HEK293 (cell line): ENCODE data around the gene BDNF.
"Not testable (repeated sequence)": the region's sequence is repeated elsewhere in the genome, so short reads cannot be mapped to it uniquely, and the experiment has no call there.

Experiments used
- CTCF ChIA-PET: fragments of 350-600 bp; formaldehyde crosslinking; extraction: SDS; loops from one replicate; lab custom pipeline; 2021; ENCODE audit warnings: antibody characterized with exemption; lab: Yijun Ruan, JAX
- POLR2A ChIA-PET: fragments of 300-600 bp; formaldehyde crosslinking; extraction: SDS; loops from one replicate; lab custom pipeline; 2020; ENCODE audit warnings: antibody characterized with exemption, inconsistent platforms; lab: Yijun Ruan, JAX
- H3K27ac ChIP-seq: fragments of 200-500 bp; sonication (Bioruptor generic); 2 replicates; pipeline ENCODE4 v1.5.1; 2014; ENCODE audit warnings: low read depth, low read length, control low read depth, inconsistent platforms; ENCODE audit errors: extremely low read depth
- H3K36me3 ChIP-seq, 2 experiments: fragments of 200-500 bp in 1 of 2; sonication (Bioruptor generic) in 1 of 2; 1 replicate in 1 of 2; 2 replicates in 1 of 2; pipeline ENCODE4 v1.5.1; 2014 to 2017; ENCODE audit warnings: inconsistent platforms in 2 of 2, low read length in 2 of 2; ENCODE audit not compliant: control insufficient read depth in 2 of 2, insufficient read depth in 1 of 2
- H3K4me1 ChIP-seq: fragments of 200-500 bp; sonication (Bioruptor generic); 2 replicates; pipeline ENCODE4 v1.5.1; 2014; ENCODE audit warnings: mild to moderate bottlenecking, low read length, inconsistent platforms; ENCODE audit not compliant: control insufficient read depth, insufficient read depth
- H3K4me3 ChIP-seq: 2 replicates; pipeline ENCODE4 v1.5.1; 2011; ENCODE audit warnings: low read depth, mild to moderate bottlenecking, control low read depth, low read length, moderate library complexity
- H3K9me3 ChIP-seq: fragments of 200-500 bp; sonication (Bioruptor generic); 2 replicates; pipeline ENCODE4 v1.5.1; 2014; ENCODE audit warnings: low read depth, low read length, inconsistent platforms; ENCODE audit not compliant: control insufficient read depth, insufficient read depth
- HOXD13 ChIP-seq: sonication (generic); formaldehyde crosslinking; IDR thresholded peaks from 2 replicates; pipeline ENCODE4 v1.8.0; 2022; ENCODE audit warnings: missing genetic modification reagents, borderline replicate concordance
- KLF10 ChIP-seq: fragments of 450-650 bp; IDR thresholded peaks from 2 replicates; pipeline ENCODE4 v1.5.1; 2018; ENCODE audit warnings: missing biosample characterization, mild to moderate bottlenecking, missing genetic modification characterization
- TRIM28 ChIP-seq: IDR thresholded peaks from 2 replicates; pipeline ENCODE4 v1.6.1; 2011; ENCODE audit warnings: low read length, control low read depth, borderline replicate concordance
- ZBTB1 ChIP-seq: fragments of 450-650 bp; formaldehyde crosslinking; IDR thresholded peaks from 2 replicates; pipeline ENCODE4 v1.5.1; 2016; ENCODE audit warnings: missing biosample characterization, missing genetic modification characterization
- ZBTB17 ChIP-seq: fragments of 450-650 bp; formaldehyde crosslinking; IDR thresholded peaks from 2 replicates; pipeline ENCODE4 v1.5.1; 2016; ENCODE audit warnings: missing biosample characterization, missing genetic modification characterization
- ZNF223 ChIP-seq: fragments of 450-650 bp; formaldehyde crosslinking; IDR thresholded peaks from 2 replicates; pipeline ENCODE4 v1.5.1; 2016; ENCODE audit warnings: missing biosample characterization, missing genetic modification characterization
- ZNF266 ChIP-seq: fragments of 450-650 bp; formaldehyde crosslinking; IDR thresholded peaks from 2 replicates; pipeline ENCODE4 v1.5.1; 2016; ENCODE audit warnings: missing biosample characterization, missing genetic modification characterization, low read depth
- ZNF350 ChIP-seq: fragments of 450-650 bp; formaldehyde crosslinking; IDR thresholded peaks from 2 replicates; pipeline ENCODE4 v1.5.0; 2017; ENCODE audit warnings: missing biosample characterization, mild to moderate bottlenecking, missing genetic modification characterization
- ZNF426 ChIP-seq: fragments of 450-650 bp; formaldehyde crosslinking; IDR thresholded peaks from 2 replicates; pipeline ENCODE4 v1.5.1; 2017; ENCODE audit warnings: missing biosample characterization, missing genetic modification characterization, mild to moderate bottlenecking, inconsistent platforms, moderate library complexity
- ZNF488 ChIP-seq: fragments of 450-650 bp; formaldehyde crosslinking; IDR thresholded peaks from 2 replicates; pipeline ENCODE4 v1.5.1; 2016; ENCODE audit warnings: missing biosample characterization, missing genetic modification characterization
- ZNF501 ChIP-seq: fragments of 450-650 bp; formaldehyde crosslinking; IDR thresholded peaks from 2 replicates; pipeline ENCODE4 v1.5.1; 2016; ENCODE audit warnings: missing biosample characterization, missing genetic modification characterization
- ZNF621 ChIP-seq: fragments of 450-650 bp; formaldehyde crosslinking; IDR thresholded peaks from 2 replicates; pipeline ENCODE4 v1.5.1; 2017; ENCODE audit warnings: missing biosample characterization, missing genetic modification characterization
- ZNF704 ChIP-seq: fragments of 450-650 bp; formaldehyde crosslinking; IDR thresholded peaks from 2 replicates; pipeline ENCODE4 v1.5.1; 2016; ENCODE audit warnings: missing biosample characterization, missing genetic modification characterization
- ZNF785 ChIP-seq: fragments of 450-650 bp; formaldehyde crosslinking; IDR thresholded peaks from 2 replicates; pipeline ENCODE4 v1.5.1; 2016; ENCODE audit warnings: missing biosample characterization, missing genetic modification characterization
- ZNF791 ChIP-seq: fragments of 450-650 bp; formaldehyde crosslinking; IDR thresholded peaks from 2 replicates; pipeline ENCODE4 v1.5.1; 2016; ENCODE audit warnings: missing biosample characterization, missing genetic modification characterization
- ZXDB ChIP-seq: fragments of 450-650 bp; formaldehyde crosslinking; IDR thresholded peaks from 2 replicates; pipeline ENCODE4 v1.5.1; 2016; ENCODE audit warnings: missing biosample characterization, missing genetic modification characterization
- TF ChIP-seq, protein P1 (sequence below): IDR thresholded peaks from 2 replicates; pipeline ENCODE4 v1.6.1; 2011; ENCODE audit warnings: mild to moderate bottlenecking, low read depth, low read length, borderline replicate concordance
- TF ChIP-seq, protein P2 (sequence below): fragments of 450-650 bp; formaldehyde crosslinking; IDR thresholded peaks from 2 replicates; pipeline ENCODE4 v1.5.1; 2016; ENCODE audit warnings: missing biosample characterization, missing genetic modification characterization

Gene BDNF

GRCh38 chr11:27640954-27641353 is 59.3 kb downstream of the BDNF start (continued):
- TF ChIP-seq, protein P1, sequence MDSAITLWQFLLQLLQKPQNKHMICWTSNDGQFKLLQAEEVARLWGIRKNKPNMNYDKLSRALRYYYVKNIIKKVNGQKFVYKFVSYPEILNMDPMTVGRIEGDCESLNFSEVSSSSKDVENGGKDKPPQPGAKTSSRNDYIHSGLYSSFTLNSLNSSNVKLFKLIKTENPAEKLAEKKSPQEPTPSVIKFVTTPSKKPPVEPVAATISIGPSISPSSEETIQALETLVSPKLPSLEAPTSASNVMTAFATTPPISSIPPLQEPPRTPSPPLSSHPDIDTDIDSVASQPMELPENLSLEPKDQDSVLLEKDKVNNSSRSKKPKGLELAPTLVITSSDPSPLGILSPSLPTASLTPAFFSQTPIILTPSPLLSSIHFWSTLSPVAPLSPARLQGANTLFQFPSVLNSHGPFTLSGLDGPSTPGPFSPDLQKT: no peak
- TF ChIP-seq HOXD13 (CRISPR knock-in tag): no peak

DNA sequence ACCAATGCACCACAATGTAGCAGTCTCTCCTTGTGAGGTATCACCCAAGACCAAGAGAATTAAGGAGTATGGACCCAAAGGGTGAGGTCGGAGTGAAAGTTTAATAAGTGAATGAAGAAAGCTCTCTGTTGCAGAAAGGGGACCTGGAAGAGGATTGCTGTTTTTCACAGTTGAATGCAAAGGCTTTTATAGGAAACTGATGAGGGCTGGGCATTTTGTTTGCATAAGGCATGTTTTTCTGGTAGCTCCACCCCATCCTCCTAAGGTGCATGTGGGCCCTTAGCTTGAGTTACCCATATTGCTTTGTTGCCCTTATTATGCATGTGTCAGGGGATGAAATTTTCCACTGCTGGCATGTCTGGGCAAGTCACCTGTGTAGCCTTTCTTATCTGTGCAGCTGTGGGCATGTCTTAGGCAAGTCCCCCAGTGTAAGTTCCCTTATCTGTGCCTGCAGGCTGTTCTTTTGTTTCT is 64.7 kb downstream of the BDNF start:
- POLR2A ChIA-PET: no interaction called here
- H3K36me3 ChIP-seq: no peaks in the 10 kb centered on the region
- H3K4me3 ChIP-seq: no peak overlapping the region
- CTCF ChIA-PET: no interaction called here
- H3K27ac ChIP-seq: no peak overlapping the region
- no peak for TF ChIP-seq KLF10 (tag by site-specific recombination)
- no peak for TF ChIP-seq TRIM28
- no peak for TF ChIP-seq ZBTB1 (tag by site-specific recombination)
- TF ChIP-seq ZNF621 (tag by site-specific recombination): no peak
- TF ChIP-seq ZNF223 (tag by site-specific recombination): no peak
- no peak for TF ChIP-seq ZNF426 (tag by site-specific recombination)
- no peak for TF ChIP-seq ZNF791 (tag by site-specific recombination)
- no peak for TF ChIP-seq ZXDB (tag by site-specific recombination)
- TF ChIP-seq, protein P2, sequence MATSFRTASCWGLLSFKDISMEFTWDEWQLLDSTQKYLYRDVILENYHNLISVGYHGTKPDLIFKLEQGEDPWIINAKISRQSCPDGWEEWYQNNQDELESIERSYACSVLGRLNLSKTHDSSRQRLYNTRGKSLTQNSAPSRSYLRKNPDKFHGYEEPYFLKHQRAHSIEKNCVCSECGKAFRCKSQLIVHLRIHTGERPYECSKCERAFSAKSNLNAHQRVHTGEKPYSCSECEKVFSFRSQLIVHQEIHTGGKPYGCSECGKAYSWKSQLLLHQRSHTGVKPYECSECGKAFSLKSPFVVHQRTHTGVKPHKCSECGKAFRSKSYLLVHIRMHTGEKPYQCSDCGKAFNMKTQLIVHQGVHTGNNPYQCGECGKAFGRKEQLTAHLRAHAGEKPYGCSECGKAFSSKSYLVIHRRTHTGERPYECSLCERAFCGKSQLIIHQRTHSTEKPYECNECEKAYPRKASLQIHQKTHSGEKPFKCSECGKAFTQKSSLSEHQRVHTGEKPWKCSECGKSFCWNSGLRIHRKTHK (tag by site-specific recombination): no peak
- no peak for TF ChIP-seq ZNF704 (tag by site-specific recombination)
- no peak for TF ChIP-seq ZBTB17
- no peak for TF ChIP-seq ZNF266 (tag by site-specific recombination)
- TF ChIP-seq ZNF350 (tag by site-specific recombination): no peak
- TF ChIP-seq ZNF501: no peak
- TF ChIP-seq ZNF488 (tag by site-specific recombination): no peak
- TF ChIP-seq ZNF785 (tag by site-specific recombination): no peak
- H3K9me3 ChIP-seq: no peaks in the 10 kb centered on the region
- no peaks in the 10 kb centered on the region for H3K4me1 ChIP-seq

GRCh38 chr11:27634776-27635175 is 65.5 kb downstream of the BDNF start:
- H3K27ac ChIP-seq, H3K9me3 ChIP-seq, H3K4me1 ChIP-seq, H3K36me3 ChIP-seq, CTCF ChIA-PET, POLR2A ChIA-PET, H3K4me3 ChIP-seq: not testable (repeated sequence)

GRCh38 chr11:27634282-27634681 is 66.0 kb downstream of the BDNF start:
- POLR2A ChIA-PET, H3K4me3 ChIP-seq, H3K27ac ChIP-seq, H3K4me1 ChIP-seq, H3K36me3 ChIP-seq, CTCF ChIA-PET, H3K9me3 ChIP-seq: not testable (repeated sequence)

DNA sequence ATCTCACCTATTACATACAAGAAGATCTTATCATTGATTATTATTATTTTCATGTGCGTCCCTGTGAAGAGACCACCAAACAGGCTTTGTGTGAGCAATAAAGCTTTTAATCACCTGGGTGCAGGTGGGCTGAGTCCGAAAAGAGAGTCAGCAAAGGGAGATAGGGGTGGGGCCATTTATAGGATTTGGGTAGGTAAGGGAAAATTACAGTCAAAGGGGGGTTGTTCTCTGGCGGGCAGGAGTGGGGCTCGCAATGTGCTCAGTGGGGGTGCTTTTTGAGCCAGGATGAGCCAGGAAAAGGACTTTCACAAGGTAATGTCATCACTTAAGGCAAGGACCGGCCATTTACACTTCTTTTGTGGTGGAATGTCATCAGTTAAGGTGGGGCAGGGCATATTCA is 71.2 kb downstream of the BDNF start:
- H3K9me3 ChIP-seq, H3K36me3 ChIP-seq, H3K27ac ChIP-seq, H3K4me3 ChIP-seq, H3K4me1 ChIP-seq, CTCF ChIA-PET, POLR2A ChIA-PET: not testable (repeated sequence)
